Endodermal cell (in vitro differentiated cells): ENCODE results near the gene BANP. TPM values are rescaled to one million over a fixed set of nuclear protein-coding genes. Genes with fewer than 3 reads are reported as not detected.
"Not testable (repeated sequence)": the region's sequence is repeated elsewhere in the genome, so short reads cannot be mapped to it uniquely, and the experiment has no call there.

Source experiments
- DNase-seq: peaks from one replicate; pipeline ENCODE4 v3.0.0-alpha.2; 2017
- H3K27ac ChIP-seq: 2 replicates; pipeline ENCODE4 v1.5.1; 2013; ENCODE audit warnings: mild to moderate bottlenecking, low read depth, low read length, moderate library complexity
- H3K27me3 ChIP-seq: 2 replicates; pipeline ENCODE4 v1.6.1; 2013; ENCODE audit warnings: mild to moderate bottlenecking, low read length, moderate library complexity; ENCODE audit not compliant: insufficient read depth, control insufficient read depth, poor library complexity, severe bottlenecking
- H3K36me3 ChIP-seq: 2 replicates; pipeline ENCODE4 v1.7.0; 2013; ENCODE audit warnings: mild to moderate bottlenecking, low read length, moderate library complexity; ENCODE audit not compliant: control insufficient read depth, insufficient read depth
- H3K4me1 ChIP-seq: one replicate; pipeline ENCODE4 v1.7.0; 2013; ENCODE audit warnings: low read length; ENCODE audit not compliant: control insufficient read depth, insufficient read depth
- H3K4me3 ChIP-seq: 2 replicates; pipeline ENCODE4 v1.5.1; 2013; ENCODE audit warnings: mild to moderate bottlenecking, low read length, moderate library complexity
- H3K9ac ChIP-seq: 2 replicates; pipeline ENCODE4 v1.6.1; 2013; ENCODE audit warnings: mild to moderate bottlenecking, low read length, moderate library complexity; ENCODE audit not compliant: poor library complexity, severe bottlenecking; ENCODE audit errors: extremely low read depth
- H3K9me3 ChIP-seq: 2 replicates; pipeline ENCODE4 v1.6.1; 2013; ENCODE audit warnings: mild to moderate bottlenecking, low read length, moderate library complexity; ENCODE audit not compliant: control insufficient read depth
- H3K27ac Mint-ChIP-seq: 2 replicates; pipeline ENCODE4 v1.8.0; 2020; ENCODE audit warnings: mixed read lengths
- H3K27me3 Mint-ChIP-seq: 2 replicates; pipeline ENCODE4 v1.8.0; 2021; ENCODE audit warnings: mild to moderate bottlenecking, mixed read lengths; ENCODE audit not compliant: insufficient read depth
- H3K36me3 Mint-ChIP-seq: 2 replicates; pipeline ENCODE4 v1.8.0; 2020; ENCODE audit warnings: low read depth, mixed read lengths
- H3K4me1 Mint-ChIP-seq: 2 replicates; pipeline ENCODE4 v1.8.0; 2020; ENCODE audit warnings: mixed read lengths
- H3K4me3 Mint-ChIP-seq: 2 replicates; pipeline ENCODE4 v1.8.0; 2020; ENCODE audit warnings: mild to moderate bottlenecking, moderate library complexity, mixed read lengths
- H3K9me3 Mint-ChIP-seq: 2 replicates; pipeline ENCODE4 v1.8.0; 2020; ENCODE audit warnings: mild to moderate bottlenecking, mixed read lengths
- CTCF ChIP-seq: fragments of 200-600 bp; sonication (generic); conservative IDR thresholded peaks from 2 replicates; pipeline ENCODE4 v1.5.0; 2021; ENCODE audit warnings: antibody characterized with exemption, mild to moderate bottlenecking
- WGBS, 2 experiments: methylation state at CpG; one replicate each; pipeline versions ENCODE4 v1.1.5 to v1.1.7; 2013; ENCODE audit warnings: missing lambda C conversion rate in 2 of 2, mixed read lengths in 1 of 2; ENCODE audit not compliant: insufficient coverage in 1 of 2, insufficient read length in 1 of 2; 5-methylcytosine and 5-hydroxymethylcytosine counted together
- total RNA-seq, 2 donors: library from RNA; stranded (reverse); fragmentation: NEBNext Ultra II Directional in 1 of 2; extraction: Animal tissue kit (Norgen Biotek cat#: 25700) in 1 of 2; gene quantifications; 2 replicates in 1 of 2; 3 replicates in 1 of 2; pipeline ENCODE4 v1.2.1, GENCODE V29; 2021

BANP gene
- total RNA-seq, 2 donors from 2014 or later, result 39.5 to 45.5 TPM

GRCh38 chr16:88052661-88053060 lies 101.4 kb downstream of the BANP start:
- Mint-ChIP-seq H3K27ac (no peak overlapping the region), H3K36me3 (peaks cover 38% of the 10 kb centered on the region), H3K4me1 (peaks cover 10% of the 10 kb centered on the region), H3K9me3 (no peaks in the 10 kb centered on the region), H3K27me3 (no peaks in the 10 kb centered on the region), H3K4me3 (no peak overlapping the region)
- no peak for TF ChIP-seq CTCF
- no peaks in the 10 kb centered on the region for H3K27me3 ChIP-seq
- H3K9ac ChIP-seq, result no peak overlapping the region
- H3K27ac ChIP-seq, result no peak overlapping the region
- no peaks in the 10 kb centered on the region for H3K9me3 ChIP-seq
- H3K36me3 ChIP-seq, result peaks cover 34% of the 10 kb centered on the region
- DNase-seq, result no peak
- no peak overlapping the region for H3K4me3 ChIP-seq
- 67 to 68% methylated on average over 2 of the region's 2 CpGs for WGBS, 2 experiments
- no peaks in the 10 kb centered on the region for H3K4me1 ChIP-seq

- not testable (repeated sequence) for H3K27ac Mint-ChIP-seq, H3K4me3 Mint-ChIP-seq, H3K9ac ChIP-seq, H3K4me3 ChIP-seq, H3K9me3 ChIP-seq, H3K4me1 Mint-ChIP-seq, H3K4me1 ChIP-seq, H3K27me3 ChIP-seq, H3K27me3 Mint-ChIP-seq, H3K9me3 Mint-ChIP-seq, H3K27ac ChIP-seq, DNase-seq
- H3K36me3 Mint-ChIP-seq, result peaks cover 30% of the 10 kb centered on the region
- peaks cover 29% of the 10 kb centered on the region for H3K36me3 ChIP-seq
- WGBS, 2 experiments, result no CpG with 5 or more reads among the region's 1 CpG
Measured at GRCh38 chr16:88053479-88053878, 102.2 kb downstream of the BANP start.

- H3K27ac ChIP-seq, result no peak overlapping the region
- TF ChIP-seq CTCF, result no peak
- 92 to 95% methylated on average over 7 of the region's 7 CpGs for WGBS, 2 experiments
Measured at GRCh38 chr16:88055356-88055755, 104.1 kb downstream of the BANP start.

GRCh38 chr16:88056212-88056611 lies 105.0 kb downstream of the BANP start:
- H3K9ac ChIP-seq, result no peak overlapping the region
- no peaks in the 10 kb centered on the region for H3K27me3 ChIP-seq
- no peak for DNase-seq
- no peaks in the 10 kb centered on the region for H3K9me3 ChIP-seq
- Mint-ChIP-seq H3K9me3 (no peaks in the 10 kb centered on the region), H3K27ac (peak overlapping the region; percentile 48), H3K27me3 (no peaks in the 10 kb centered on the region), H3K36me3 (peaks cover 14% of the 10 kb centered on the region), H3K4me3 (no peak overlapping the region), H3K4me1 (peaks cover 10% of the 10 kb centered on the region)
- H3K4me3 ChIP-seq, result no peak overlapping the region
- H3K36me3 ChIP-seq, result peaks cover 19% of the 10 kb centered on the region
- H3K27ac ChIP-seq, result no peak overlapping the region
- 83 to 88% methylated on average over 4 of the region's 4 CpGs for WGBS, 2 experiments
- no peak for TF ChIP-seq CTCF
- no peaks in the 10 kb centered on the region for H3K4me1 ChIP-seq

More at GRCh38 chr16:88055356-88055755, 104.1 kb downstream of the BANP start:
- H3K4me3 ChIP-seq, result no peak overlapping the region
- Mint-ChIP-seq H3K4me1 (peaks cover 10% of the 10 kb centered on the region), H3K4me3 (no peak overlapping the region), H3K27me3 (no peaks in the 10 kb centered on the region), H3K27ac (peak overlapping the region; percentile 20), H3K9me3 (no peaks in the 10 kb centered on the region), H3K36me3 (peaks cover 15% of the 10 kb centered on the region)
- H3K27me3 ChIP-seq, result no peaks in the 10 kb centered on the region
- H3K9me3 ChIP-seq, result no peaks in the 10 kb centered on the region
- no peak for DNase-seq
- H3K9ac ChIP-seq, result no peak overlapping the region
- peaks cover 22% of the 10 kb centered on the region for H3K36me3 ChIP-seq
- no peaks in the 10 kb centered on the region for H3K4me1 ChIP-seq
